ENCODE data around the gene HOXA6. TPM values are rescaled to one million over a fixed set of nuclear protein-coding genes. Genes with fewer than 3 reads are reported as not detected.

The HOXA6 gene
- total RNA-seq, 1 donor from 2014 or later: 0.07 TPM

DNA sequence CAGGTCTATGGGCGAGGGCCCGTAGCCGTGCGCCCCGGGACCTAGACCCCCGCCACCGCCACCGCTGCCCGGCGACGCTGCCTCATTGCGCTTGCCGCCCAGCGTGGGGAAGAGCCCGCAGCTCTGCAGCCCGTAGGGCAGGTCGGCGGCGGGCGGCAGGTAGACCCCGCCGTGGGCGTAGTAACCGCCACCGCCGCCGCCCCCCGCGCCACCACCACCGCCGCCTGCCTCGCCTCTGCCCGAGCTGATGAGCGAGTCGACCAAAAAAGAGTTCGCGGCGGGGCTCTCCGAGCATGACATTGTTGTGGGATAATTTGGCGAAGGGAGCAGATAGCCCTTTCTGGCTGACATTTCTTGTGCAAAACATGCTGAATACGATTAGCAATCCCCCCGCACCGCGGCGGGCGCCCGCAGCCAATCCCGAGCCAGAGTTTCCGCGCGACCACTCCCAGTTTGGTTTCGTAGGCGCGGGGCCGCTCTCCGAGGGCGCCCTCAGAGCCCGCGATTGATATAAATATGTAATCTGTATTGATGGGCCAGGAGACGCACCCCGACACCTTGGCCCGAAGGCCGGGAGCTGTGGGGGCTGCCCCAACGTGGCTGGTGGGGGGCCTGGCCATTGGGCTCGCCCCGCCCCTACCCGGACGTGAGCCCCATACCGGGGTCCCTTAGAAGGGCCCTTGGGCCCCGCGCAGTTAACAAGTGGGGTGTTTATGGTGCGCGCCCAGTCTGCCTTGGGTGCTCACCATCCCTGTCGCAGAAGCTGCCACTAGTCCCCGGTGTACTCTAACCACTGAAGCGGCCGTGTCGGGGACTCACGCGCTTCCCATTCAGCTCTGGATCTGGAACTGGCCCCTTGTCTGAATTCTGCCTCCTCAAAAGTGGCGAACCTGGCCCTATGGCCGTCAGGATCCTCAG, 26.6 kb upstream of the HOXA6 start, which contains the start of gene HOXA10:
Gene HOXA10, minus strand, starts transcription at position 365 of the 918 bp plus-strand sequence. Its CDS starts 14 bp downstream, at position 351.
- no peak for DNase-seq (ENCODE audit: low read depth, low spot score)

DNA sequence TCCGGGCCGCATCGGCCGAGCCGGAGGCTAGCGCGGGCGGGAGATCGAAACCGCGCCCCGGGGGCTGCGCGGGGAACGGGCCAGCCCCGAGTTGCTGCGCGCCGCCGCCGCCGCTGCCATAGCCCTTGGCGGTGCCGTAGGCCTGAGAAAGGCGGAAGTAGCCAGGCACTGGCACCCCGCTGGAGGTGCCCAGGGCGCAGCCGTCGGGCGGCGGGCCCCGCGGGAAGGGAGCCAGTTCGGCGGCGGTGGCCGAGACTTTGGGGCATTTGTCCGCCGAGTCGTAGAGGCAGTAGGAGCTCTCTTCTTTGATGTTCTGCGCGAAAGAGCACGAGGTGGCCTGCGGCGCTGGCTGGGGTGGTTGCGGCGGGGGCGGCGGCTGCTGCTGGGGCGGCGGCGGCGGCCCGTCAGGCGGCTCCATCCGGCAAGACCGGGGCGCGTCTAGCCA, 26.0 kb upstream of the HOXA6 start:
- DNase-seq (ENCODE audit: low read depth, low spot score): no peak

- no peak for DNase-seq (ENCODE audit: low read depth, low spot score)
Measured at GRCh38 chr7:27172823-27173510, 25.4 kb upstream of the HOXA6 start.

DNA sequence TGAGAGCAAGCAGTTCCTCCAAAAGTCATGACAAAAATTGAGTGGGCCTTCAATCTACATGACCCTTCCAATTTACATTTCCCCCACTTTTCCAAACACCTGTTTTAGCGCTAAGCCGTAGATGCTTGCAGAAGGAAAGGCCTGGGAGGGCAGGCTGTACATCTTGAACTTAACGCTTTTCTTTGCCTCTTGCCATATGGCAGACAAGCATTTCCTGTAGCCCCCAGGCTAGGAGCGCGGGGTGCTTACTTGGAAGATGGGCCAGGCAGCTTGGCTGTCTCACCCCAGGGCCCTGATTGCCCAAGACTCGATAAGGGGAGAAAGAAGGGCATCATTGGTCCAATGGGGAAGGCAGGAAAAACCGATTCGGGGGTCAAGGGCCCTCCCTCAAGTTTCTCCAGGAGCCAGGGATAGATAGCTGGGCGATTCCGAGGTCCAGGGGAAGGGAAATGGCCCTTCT, 24.8 kb upstream of the HOXA6 start:
- no peak for DNase-seq (ENCODE audit: low read depth, low spot score)

DNA sequence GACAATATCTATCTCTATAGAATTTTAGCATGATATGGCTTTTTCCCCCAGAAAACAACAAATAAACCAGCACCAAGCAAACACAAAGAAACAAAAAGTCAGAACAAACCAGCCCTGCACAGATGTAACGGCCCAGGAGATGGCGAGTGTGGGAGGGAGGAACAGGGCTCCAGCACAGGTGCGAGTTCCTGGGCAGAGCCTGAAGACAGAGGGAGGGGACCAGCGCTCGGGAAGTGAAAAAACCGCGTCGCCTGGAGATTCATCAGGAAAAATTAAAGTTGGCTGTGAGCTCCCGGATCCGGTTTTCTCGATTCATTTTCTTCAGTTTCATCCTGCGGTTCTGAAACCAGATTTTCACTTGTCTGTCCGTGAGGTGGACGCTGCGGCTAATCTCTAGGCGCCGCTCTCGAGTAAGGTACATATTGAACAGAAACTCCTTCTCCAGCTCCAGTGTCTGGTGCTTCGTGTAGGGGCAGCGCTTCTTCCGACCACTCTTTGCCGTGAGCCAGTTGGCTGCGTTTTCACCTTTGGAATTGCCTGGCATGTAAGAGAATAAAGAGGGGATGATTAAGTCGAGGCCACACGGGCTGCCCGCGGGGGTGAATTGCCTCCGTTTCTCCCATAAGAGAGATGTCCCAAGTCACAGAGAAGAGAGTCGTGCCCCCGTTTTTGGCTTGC, 24.2 kb upstream of the HOXA6 start:
- DNase-seq (ENCODE audit: low read depth, low spot score): no peak

DNA sequence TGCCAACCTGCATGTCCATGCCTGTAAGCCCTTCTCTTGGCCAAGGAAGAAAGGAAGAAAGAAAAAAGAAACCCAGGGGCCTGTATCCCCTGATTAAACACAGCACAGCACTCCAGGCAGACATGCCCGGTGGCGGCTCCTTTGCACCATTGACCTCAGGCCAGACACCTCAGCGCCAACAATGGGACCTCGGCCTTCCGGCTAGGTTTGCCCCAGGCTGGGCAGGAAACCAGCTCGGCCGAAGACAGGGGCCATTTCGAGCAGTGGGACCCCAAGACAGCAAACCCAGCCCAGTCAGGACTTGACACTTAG, 23.7 kb upstream of the HOXA6 start:
- DNase-seq (ENCODE audit: low read depth, low spot score): no peak

GRCh38 chr7:27170426-27171324, 23.1 kb upstream of the HOXA6 start:
- no peak for DNase-seq (ENCODE audit: low read depth, low spot score)

- DNase-seq (ENCODE audit: low read depth, low spot score): no peak
Measured at GRCh38 chr7:27169658-27170425, 22.3 kb upstream of the HOXA6 start.

- no peak for DNase-seq (ENCODE audit: low read depth, low spot score)
Measured at GRCh38 chr7:27168265-27168947, 20.8 kb upstream of the HOXA6 start.

DNA sequence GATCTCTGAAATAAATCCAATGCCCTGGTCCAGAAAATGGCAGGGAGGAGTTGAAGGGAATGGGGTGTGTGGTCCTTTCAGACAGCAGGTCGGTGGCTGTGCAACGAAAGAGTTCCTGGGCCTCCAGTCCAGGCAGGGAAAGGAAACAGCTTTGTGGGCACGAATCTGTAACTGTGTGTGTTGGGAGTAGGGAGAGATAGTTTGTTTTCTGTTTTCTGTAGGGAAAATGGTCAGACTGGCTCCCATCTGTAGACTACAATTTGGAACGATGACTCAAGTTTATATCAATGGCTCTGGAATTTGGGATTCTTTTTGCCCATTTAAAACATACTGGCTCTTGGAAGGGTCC, 20.3 kb upstream of the HOXA6 start:
- DNase-seq (ENCODE audit: low read depth, low spot score): no peak

- DNase-seq (ENCODE audit: low read depth, low spot score): no peak
Measured at GRCh38 chr7:27166531-27167505, 19.2 kb upstream of the HOXA6 start.

DNA sequence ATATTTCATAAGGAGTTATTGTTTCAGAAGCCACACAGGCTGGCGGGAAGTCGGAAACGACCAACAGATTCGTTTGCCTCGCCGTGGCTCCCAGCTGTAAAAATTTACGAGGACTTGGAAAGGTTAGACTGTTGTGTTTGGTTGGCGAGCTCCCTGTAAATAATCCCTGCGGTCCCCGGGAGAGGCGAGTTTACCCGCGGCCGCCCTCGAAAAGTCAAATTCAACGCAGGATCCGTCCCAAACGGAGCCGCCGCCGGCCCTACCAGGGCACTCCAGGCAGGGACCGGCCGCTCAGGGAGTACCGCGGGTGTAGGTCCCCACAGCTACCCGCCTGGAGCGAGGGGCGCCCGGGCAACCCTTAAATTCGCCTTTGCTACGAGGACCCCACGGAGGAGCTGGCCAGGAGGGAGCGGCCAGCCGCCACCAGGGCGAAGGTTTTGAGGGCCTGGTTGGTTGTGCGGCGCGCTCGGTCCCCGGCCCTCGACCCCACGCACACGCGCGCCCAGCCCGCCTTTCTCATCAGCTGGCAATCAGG, 18.5 kb upstream of the HOXA6 start:
- DNase-seq (ENCODE audit: low read depth, low spot score): no peak

DNA sequence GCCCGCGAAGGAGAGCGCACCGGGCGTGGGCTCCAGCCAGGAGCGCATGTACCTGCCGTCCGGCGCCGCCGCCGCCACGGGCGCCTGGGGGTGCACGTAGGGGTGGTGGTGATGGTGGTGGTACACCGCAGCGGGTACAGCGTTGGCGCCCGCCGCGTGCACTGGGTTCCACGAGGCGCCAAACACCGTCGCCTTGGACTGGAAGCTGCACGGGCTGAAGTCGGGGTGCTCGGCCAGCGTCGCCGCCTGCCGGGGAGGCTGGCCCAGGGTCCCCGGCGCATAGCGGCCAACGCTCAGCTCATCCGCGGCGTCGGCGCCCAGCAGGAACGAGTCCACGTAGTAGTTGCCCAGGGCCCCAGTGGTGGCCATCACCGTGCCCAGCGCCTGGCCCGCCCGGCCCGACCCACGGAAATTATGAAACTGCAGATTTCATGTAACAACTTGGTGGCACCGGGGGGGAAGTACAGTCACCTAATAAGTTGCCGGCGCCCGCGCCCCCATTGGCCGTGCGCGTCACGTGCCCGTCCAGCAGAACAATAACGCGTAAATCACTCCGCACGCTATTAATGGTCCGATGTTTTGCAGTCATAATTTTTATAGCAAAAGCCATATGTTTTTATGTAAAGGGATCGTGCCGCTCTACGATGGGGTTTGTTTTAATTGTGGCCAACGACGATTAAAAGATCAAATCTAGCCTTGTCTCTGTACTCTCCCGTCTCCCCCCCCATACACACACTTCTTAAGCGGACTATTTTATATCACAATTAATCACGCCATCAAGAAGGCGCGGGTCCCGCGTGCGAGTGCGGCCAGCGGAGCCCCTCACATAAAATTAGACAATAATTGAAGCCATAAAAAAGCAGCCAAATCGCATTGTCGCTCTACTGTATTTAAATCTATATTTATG, 17.8 kb upstream of the HOXA6 start, which contains the start of gene HOXA9:
Gene HOXA9, minus strand, starts transcription at position 449 of the 907 bp plus-strand sequence. Its CDS starts 80 bp downstream, at position 369.
- peak; percentile 27 for DNase-seq (ENCODE audit: low read depth, low spot score)

- DNase-seq (ENCODE audit: low read depth, low spot score): no peak
Measured at GRCh38 chr7:27164367-27165088, 17.0 kb upstream of the HOXA6 start.

DNA sequence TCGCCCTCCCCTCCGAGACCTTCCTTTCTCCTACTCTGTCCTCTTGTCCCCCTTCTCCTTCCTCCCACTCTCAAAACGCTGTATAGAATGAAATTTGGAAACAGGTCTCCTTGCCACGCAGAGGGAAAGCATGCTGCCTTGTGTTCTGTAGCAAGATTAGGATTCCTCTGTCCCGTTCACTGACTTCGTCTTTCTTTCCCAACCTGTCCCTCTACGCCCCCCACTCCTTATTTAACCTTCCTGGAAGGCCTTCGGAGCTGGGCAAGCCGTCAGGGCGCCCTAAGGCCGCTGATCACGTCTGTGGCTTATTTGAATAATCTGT, 16.4 kb upstream of the HOXA6 start:
- DNase-seq (ENCODE audit: low read depth, low spot score): no peak

DNA sequence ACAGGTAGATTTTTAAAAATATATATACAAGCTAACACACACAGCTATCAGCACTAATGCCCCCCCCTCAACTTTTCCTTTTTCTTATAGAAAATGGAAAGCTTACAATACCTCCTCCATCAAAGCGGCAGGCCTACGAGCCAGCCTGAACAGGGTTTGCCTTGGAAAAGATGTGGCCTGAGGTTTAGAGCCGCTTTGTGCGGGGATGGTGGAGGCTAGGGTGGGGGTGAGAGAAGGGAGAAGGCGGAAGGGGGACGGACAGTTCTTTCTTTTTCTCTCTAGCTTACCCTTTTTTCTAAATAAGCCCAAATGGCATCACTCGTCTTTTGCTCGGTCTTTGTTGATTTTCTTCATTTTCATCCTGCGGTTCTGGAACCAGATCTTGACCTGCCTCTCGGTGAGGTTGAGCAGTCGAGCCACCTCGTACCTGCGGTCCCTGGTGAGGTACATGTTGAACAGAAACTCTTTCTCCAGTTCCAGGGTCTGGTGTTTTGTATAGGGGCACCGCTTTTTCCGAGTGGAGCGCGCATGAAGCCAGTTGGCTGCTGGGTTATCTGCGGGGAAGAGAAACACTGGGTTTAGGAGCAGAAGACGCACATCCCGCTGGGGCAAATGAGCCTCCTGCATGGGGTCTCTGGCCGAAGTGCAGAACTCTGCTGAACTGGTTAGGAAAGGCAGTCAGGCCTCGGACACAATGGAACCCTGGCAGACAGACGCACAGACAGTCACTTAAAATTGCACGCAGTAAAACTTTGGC, 15.9 kb upstream of the HOXA6 start:
- no peak for DNase-seq (ENCODE audit: low read depth, low spot score)

Measured in pulmonary artery endothelial cell (primary cell).